ENCODE data around the gene SLC29A2.
"Not testable (repeated sequence)": the region's sequence is repeated elsewhere in the genome, so short reads cannot be mapped to it uniquely, and the experiment has no call there.

DNA sequence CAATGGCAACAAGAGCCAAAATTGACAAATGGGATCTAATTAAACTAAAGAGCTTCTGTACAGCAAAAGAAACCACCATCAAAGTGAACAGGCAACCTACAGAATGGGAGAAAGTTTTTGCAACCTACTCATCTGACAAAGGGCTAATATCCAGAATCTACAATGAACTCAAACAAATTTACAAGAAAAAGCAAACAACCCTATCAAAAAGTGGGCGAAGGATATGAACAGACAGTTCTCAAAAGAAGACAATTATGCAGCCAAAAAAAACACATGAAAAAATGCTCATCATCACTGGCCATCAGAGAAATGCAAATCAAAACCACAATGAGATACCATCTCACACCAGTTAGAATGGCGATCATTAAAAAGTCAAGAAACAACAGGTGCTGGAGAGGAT lies 51.3 kb downstream of the SLC29A2 start:
- TF ChIP-seq, protein P1, sequence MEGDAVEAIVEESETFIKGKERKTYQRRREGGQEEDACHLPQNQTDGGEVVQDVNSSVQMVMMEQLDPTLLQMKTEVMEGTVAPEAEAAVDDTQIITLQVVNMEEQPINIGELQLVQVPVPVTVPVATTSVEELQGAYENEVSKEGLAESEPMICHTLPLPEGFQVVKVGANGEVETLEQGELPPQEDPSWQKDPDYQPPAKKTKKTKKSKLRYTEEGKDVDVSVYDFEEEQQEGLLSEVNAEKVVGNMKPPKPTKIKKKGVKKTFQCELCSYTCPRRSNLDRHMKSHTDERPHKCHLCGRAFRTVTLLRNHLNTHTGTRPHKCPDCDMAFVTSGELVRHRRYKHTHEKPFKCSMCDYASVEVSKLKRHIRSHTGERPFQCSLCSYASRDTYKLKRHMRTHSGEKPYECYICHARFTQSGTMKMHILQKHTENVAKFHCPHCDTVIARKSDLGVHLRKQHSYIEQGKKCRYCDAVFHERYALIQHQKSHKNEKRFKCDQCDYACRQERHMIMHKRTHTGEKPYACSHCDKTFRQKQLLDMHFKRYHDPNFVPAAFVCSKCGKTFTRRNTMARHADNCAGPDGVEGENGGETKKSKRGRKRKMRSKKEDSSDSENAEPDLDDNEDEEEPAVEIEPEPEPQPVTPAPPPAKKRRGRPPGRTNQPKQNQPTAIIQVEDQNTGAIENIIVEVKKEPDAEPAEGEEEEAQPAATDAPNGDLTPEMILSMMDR (tag by site-specific recombination; IDR thresholded peaks at IDR 0.05): not testable (repeated sequence)
- TF ChIP-seq, protein P2, sequence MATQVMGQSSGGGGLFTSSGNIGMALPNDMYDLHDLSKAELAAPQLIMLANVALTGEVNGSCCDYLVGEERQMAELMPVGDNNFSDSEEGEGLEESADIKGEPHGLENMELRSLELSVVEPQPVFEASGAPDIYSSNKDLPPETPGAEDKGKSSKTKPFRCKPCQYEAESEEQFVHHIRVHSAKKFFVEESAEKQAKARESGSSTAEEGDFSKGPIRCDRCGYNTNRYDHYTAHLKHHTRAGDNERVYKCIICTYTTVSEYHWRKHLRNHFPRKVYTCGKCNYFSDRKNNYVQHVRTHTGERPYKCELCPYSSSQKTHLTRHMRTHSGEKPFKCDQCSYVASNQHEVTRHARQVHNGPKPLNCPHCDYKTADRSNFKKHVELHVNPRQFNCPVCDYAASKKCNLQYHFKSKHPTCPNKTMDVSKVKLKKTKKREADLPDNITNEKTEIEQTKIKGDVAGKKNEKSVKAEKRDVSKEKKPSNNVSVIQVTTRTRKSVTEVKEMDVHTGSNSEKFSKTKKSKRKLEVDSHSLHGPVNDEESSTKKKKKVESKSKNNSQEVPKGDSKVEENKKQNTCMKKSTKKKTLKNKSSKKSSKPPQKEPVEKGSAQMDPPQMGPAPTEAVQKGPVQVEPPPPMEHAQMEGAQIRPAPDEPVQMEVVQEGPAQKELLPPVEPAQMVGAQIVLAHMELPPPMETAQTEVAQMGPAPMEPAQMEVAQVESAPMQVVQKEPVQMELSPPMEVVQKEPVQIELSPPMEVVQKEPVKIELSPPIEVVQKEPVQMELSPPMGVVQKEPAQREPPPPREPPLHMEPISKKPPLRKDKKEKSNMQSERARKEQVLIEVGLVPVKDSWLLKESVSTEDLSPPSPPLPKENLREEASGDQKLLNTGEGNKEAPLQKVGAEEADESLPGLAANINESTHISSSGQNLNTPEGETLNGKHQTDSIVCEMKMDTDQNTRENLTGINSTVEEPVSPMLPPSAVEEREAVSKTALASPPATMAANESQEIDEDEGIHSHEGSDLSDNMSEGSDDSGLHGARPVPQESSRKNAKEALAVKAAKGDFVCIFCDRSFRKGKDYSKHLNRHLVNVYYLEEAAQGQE (tag by site-specific recombination; IDR thresholded peaks at IDR 0.05): not testable (repeated sequence)
- TF ChIP-seq, protein P3, sequence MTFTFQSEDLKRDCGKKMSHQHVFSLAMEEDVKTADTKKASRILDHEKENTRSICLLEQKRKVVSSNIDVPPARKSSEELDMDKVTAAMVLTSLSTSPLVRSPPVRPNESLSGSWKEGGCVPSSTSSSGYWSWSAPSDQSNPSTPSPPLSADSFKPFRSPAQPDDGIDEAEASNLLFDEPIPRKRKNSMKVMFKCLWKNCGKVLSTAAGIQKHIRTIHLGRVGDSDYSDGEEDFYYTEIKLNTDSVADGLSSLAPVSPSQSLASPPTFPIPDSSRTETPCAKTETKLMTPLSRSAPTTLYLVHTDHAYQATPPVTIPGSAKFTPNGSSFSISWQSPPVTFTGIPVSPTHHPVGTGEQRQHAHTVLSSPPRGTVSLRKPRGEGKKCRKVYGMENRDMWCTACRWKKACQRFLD (tag by site-specific recombination; IDR thresholded peaks at IDR 0.05): not testable (repeated sequence)
- TF ChIP-seq, protein P4, sequence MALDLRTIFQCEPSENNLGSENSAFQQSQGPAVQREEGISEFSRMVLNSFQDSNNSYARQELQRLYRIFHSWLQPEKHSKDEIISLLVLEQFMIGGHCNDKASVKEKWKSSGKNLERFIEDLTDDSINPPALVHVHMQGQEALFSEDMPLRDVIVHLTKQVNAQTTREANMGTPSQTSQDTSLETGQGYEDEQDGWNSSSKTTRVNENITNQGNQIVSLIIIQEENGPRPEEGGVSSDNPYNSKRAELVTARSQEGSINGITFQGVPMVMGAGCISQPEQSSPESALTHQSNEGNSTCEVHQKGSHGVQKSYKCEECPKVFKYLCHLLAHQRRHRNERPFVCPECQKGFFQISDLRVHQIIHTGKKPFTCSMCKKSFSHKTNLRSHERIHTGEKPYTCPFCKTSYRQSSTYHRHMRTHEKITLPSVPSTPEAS (tag by site-specific recombination; IDR thresholded peaks at IDR 0.05): not testable (repeated sequence)
- TF ChIP-seq ZFP41 (tag by site-specific recombination; IDR thresholded peaks at IDR 0.05; ENCODE audit: borderline replicate concordance); ZNF510 (tag by site-specific recombination; IDR thresholded peaks at IDR 0.05; ENCODE audit: insufficient replicate concordance): not testable (repeated sequence)
- TF ChIP-seq, protein P5, sequence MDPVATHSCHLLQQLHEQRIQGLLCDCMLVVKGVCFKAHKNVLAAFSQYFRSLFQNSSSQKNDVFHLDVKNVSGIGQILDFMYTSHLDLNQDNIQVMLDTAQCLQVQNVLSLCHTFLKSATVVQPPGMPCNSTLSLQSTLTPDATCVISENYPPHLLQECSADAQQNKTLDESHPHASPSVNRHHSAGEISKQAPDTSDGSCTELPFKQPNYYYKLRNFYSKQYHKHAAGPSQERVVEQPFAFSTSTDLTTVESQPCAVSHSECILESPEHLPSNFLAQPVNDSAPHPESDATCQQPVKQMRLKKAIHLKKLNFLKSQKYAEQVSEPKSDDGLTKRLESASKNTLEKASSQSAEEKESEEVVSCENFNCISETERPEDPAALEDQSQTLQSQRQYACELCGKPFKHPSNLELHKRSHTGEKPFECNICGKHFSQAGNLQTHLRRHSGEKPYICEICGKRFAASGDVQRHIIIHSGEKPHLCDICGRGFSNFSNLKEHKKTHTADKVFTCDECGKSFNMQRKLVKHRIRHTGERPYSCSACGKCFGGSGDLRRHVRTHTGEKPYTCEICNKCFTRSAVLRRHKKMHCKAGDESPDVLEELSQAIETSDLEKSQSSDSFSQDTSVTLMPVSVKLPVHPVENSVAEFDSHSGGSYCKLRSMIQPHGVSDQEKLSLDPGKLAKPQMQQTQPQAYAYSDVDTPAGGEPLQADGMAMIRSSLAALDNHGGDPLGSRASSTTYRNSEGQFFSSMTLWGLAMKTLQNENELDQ (tag by site-specific recombination; IDR thresholded peaks at IDR 0.05; ENCODE audit: low read depth): not testable (repeated sequence)

Data from HEK293 (cell line).